Liver (tissue), 9 donors: ENCODE results near the gene MAMDC4. TPM values are rescaled to one million over a fixed set of nuclear protein-coding genes. Genes with fewer than 3 reads are reported as not detected.

Experiments used
- DNase-seq: peaks from one replicate; pipeline ENCODE4 v3.0.0-alpha.2; 2017; ENCODE audit warnings: low spot score
- H3K27ac ChIP-seq, 2 donors: one replicate each; pipeline ENCODE4 v1.7.0; 2013; ENCODE audit warnings: inconsistent platforms in 2 of 2, low read length in 2 of 2, control low read depth in 1 of 2, low read depth in 1 of 2, mild to moderate bottlenecking in 1 of 2
- H3K27me3 ChIP-seq, 4 donors: one replicate each; pipeline versions ENCODE4 v1.6.1 to v1.7.0; 2013; ENCODE audit warnings: low read length in 3 of 4, inconsistent platforms in 1 of 4, mild to moderate bottlenecking in 1 of 4, moderate library complexity in 1 of 4; ENCODE audit not compliant: control insufficient read depth in 4 of 4, insufficient read depth in 4 of 4
- H3K36me3 ChIP-seq, 4 donors: one replicate each; pipeline versions ENCODE4 v1.6.1 to v1.7.0; 2013; ENCODE audit warnings: low read length in 3 of 4, mild to moderate bottlenecking in 3 of 4, low read depth in 1 of 4, moderate library complexity in 1 of 4; ENCODE audit not compliant: control insufficient read depth in 4 of 4, insufficient read depth in 3 of 4
- H3K4me1 ChIP-seq, 4 donors: one replicate each; pipeline versions ENCODE4 v1.6.1 to v1.7.0; 2013; ENCODE audit warnings: low read length in 3 of 4, mild to moderate bottlenecking in 3 of 4, moderate library complexity in 1 of 4; ENCODE audit not compliant: control insufficient read depth in 4 of 4, insufficient read depth in 4 of 4
- H3K4me3 ChIP-seq, 3 donors: one replicate each; pipeline versions ENCODE4 v1.6.1 to v1.7.0; 2013; ENCODE audit warnings: low read length in 3 of 3, control low read depth in 1 of 3, low read depth in 1 of 3, mild to moderate bottlenecking in 1 of 3
- H3K9ac ChIP-seq, 2 donors: one replicate each; pipeline ENCODE4 v1.7.0; 2013; ENCODE audit warnings: low read length in 2 of 2, mild to moderate bottlenecking in 2 of 2, moderate library complexity in 2 of 2, control low read depth in 1 of 2, low read depth in 1 of 2
- H3K9me3 ChIP-seq, 4 donors: one replicate each; pipeline versions ENCODE4 v1.6.1 to v1.7.0; 2013; ENCODE audit warnings: low read length in 3 of 4; ENCODE audit not compliant: control insufficient read depth in 4 of 4
- ATF3 ChIP-seq: IDR thresholded peaks from 2 replicates; pipeline ENCODE4 v1.6.1; 2016; ENCODE audit warnings: antibody characterized with exemption
- CTCF ChIP-seq: fragments of 150-350 bp; IDR thresholded peaks from 2 replicates; pipeline ENCODE4 v1.5.1; 2017; ENCODE audit warnings: improper control_type of control experiment, low read depth, low read length; ENCODE audit not compliant: missing input control
- EGR1 ChIP-seq, 2 donors: IDR thresholded peaks; 2 replicates each; pipeline ENCODE4 v1.6.1; 2016 to 2018; ENCODE audit warnings: antibody characterized with exemption in 2 of 2, low read depth in 2 of 2
- FOXA1 ChIP-seq: IDR thresholded peaks from 2 replicates; pipeline ENCODE4 v1.6.1; 2016; ENCODE audit warnings: antibody characterized with exemption
- FOXA2 ChIP-seq: IDR thresholded peaks from 2 replicates; pipeline ENCODE4 v1.6.1; 2016; ENCODE audit warnings: antibody characterized with exemption
- GABPA ChIP-seq, 2 donors: IDR thresholded peaks in 1 of 2; conservative IDR thresholded peaks in 1 of 2; 2 replicates each; pipeline ENCODE4 v1.6.1; 2016; ENCODE audit warnings: antibody characterized with exemption in 2 of 2, mild to moderate bottlenecking in 1 of 2, moderate library complexity in 1 of 2
- HNF4A ChIP-seq, 2 donors: conservative IDR thresholded peaks; 2 replicates each; pipeline ENCODE4 v1.6.1; 2016; ENCODE audit warnings: antibody characterized with exemption in 2 of 2, mild to moderate bottlenecking in 2 of 2
- HNF4G ChIP-seq: IDR thresholded peaks from 2 replicates; pipeline ENCODE4 v1.6.1; 2016; ENCODE audit warnings: antibody characterized with exemption
- JUND ChIP-seq, 2 donors: IDR thresholded peaks; 2 replicates each; pipeline ENCODE4 v1.6.1; 2016; ENCODE audit warnings: antibody characterized with exemption in 2 of 2
- NR2F2 ChIP-seq: IDR thresholded peaks from 2 replicates; pipeline ENCODE4 v1.6.1; 2016; ENCODE audit warnings: antibody characterized with exemption
- RAD21 ChIP-seq, 2 donors: IDR thresholded peaks; 2 replicates each; pipeline ENCODE4 v1.6.1; 2016; ENCODE audit warnings: antibody characterized with exemption in 2 of 2, mild to moderate bottlenecking in 2 of 2
- RXRA ChIP-seq, 2 donors: IDR thresholded peaks; 2 replicates each; pipeline ENCODE4 v1.6.1; 2017 to 2018; ENCODE audit warnings: antibody characterized with exemption in 2 of 2, mild to moderate bottlenecking in 1 of 2
- YY1 ChIP-seq: IDR thresholded peaks from 2 replicates; pipeline ENCODE4 v1.6.1; 2016; ENCODE audit warnings: antibody characterized with exemption, mild to moderate bottlenecking
- WGBS: extraction: QIAGEN DNeasy Blood & Tissue Kit; methylation state at CpG from one replicate; pipeline ENCODE4 v1.1.7; 2013; 5-methylcytosine and 5-hydroxymethylcytosine counted together
- polyA plus RNA-seq, 2 donors: library from polyadenylated mRNA; stranded (reverse) in 1 of 2; unstranded in 1 of 2; fragments of 200-250 nt in 1 of 2; fragments of >200 nt in 1 of 2; fragmentation: Nextera tagmentation in 1 of 2; extraction: Ambion mirVana in 1 of 2; gene quantifications; one replicate each; pipeline versions ENCODE4 v1.2.1 to v1.2.3, GENCODE V29; 2013 to 2015
- total RNA-seq, 2 donors: library from RNA; depleted of rRNA; stranded (reverse); fragments of >200 nt; gene quantifications; one replicate each; pipeline ENCODE4 v1.2.3, GENCODE V29; 2014
- donor health status: healthy.
- donor health status: healthy.
- donor health status: healthy.
- donor health status: healthy.
- donor health status: healthy.

The MAMDC4 gene
- total and polyA plus RNA-seq, 4 donors = 2.4 to 8.1 (median 3.9) TPM

- no peaks in the 10 kb centered on the region for H3K27me3 ChIP-seq
- TF ChIP-seq JUND (IDR thresholded peaks at IDR 0.05) (no peak), EGR1 (IDR thresholded peaks at IDR 0.05; ENCODE audit: low read depth in 2 of 2) (no peak), HNF4G (no peak), FOXA1 (no peak), NR2F2 (no peak), CTCF (no peak), HNF4A (conservative IDR thresholded peaks at IDR 0.05) (no peak)
- H3K4me3 ChIP-seq = no peak overlapping the region
- no peak overlapping the region for H3K9ac ChIP-seq
- no peaks in the 10 kb centered on the region for H3K9me3 ChIP-seq
- peak; percentile 31 for DNase-seq
- 83% methylated on average over 31 of the region's 31 CpGs for WGBS
- H3K4me1 ChIP-seq = peaks cover 30 to 68% (median 56%) of the 10 kb centered on the region in 4 donors
- H3K36me3 ChIP-seq = peaks cover 10 to 25% (median 11%) of the 10 kb centered on the region in 4 donors
- peak overlapping the region; percentile 29 to 41 for H3K27ac ChIP-seq
These were observed 10.9 kb downstream of the MAMDC4 start for GRCh38 chr9:136862849-136863622.

- WGBS = 74% methylated on average over 12 of the region's 12 CpGs
- no peak for DNase-seq
- Histone ChIP-seq H3K4me1 (peaks cover 23 to 61% (median 49%) of the 10 kb centered on the region in 4 donors), H3K27ac (peak overlapping the region; percentile 16 to 41), H3K36me3 (peaks cover 10 to 25% (median 11%) of the 10 kb centered on the region in 4 donors), H3K9me3 (no peaks in the 10 kb centered on the region), H3K9ac (no peak overlapping the region), H3K27me3 (no peaks in the 10 kb centered on the region), H3K4me3 (no peak overlapping the region)
- TF ChIP-seq NR2F2 = no peak
- TF ChIP-seq GABPA (IDR thresholded peaks at IDR 0.05 in 1 of 2, conservative IDR thresholded peaks at IDR 0.05 in 1 of 2) = no peak
- no peak for TF ChIP-seq EGR1 (IDR thresholded peaks at IDR 0.05; ENCODE audit: low read depth in 2 of 2)
- no peak for TF ChIP-seq CTCF
- TF ChIP-seq FOXA2 = no peak
- TF ChIP-seq HNF4A (conservative IDR thresholded peaks at IDR 0.05) = no peak
- no peak for TF ChIP-seq RXRA (IDR thresholded peaks at IDR 0.05)
- TF ChIP-seq ATF3 = no peak
- TF ChIP-seq JUND (IDR thresholded peaks at IDR 0.05) = no peak
- TF ChIP-seq RAD21 (IDR thresholded peaks at IDR 0.05) = no peak
- no peak for TF ChIP-seq YY1
These were observed 11.6 kb downstream of the MAMDC4 start for GRCh38 chr9:136863623-136864273.
